HG02759 (cell line): Measurements from ENCODE around the gene PKD1L1.
"Not testable (repeated sequence)": the region's sequence is repeated elsewhere in the genome, so short reads cannot be mapped to it uniquely, and the experiment has no call there.

Source experiments
- ATAC-seq: cut with Tn5 transposase; IDR thresholded peaks from one replicate; pipeline ENCODE4 v1.9.1; 2021; ENCODE audit warnings: mild to moderate bottlenecking, moderate library complexity; ENCODE audit not compliant: unreplicated experiment

Gene PKD1L1, protein sequence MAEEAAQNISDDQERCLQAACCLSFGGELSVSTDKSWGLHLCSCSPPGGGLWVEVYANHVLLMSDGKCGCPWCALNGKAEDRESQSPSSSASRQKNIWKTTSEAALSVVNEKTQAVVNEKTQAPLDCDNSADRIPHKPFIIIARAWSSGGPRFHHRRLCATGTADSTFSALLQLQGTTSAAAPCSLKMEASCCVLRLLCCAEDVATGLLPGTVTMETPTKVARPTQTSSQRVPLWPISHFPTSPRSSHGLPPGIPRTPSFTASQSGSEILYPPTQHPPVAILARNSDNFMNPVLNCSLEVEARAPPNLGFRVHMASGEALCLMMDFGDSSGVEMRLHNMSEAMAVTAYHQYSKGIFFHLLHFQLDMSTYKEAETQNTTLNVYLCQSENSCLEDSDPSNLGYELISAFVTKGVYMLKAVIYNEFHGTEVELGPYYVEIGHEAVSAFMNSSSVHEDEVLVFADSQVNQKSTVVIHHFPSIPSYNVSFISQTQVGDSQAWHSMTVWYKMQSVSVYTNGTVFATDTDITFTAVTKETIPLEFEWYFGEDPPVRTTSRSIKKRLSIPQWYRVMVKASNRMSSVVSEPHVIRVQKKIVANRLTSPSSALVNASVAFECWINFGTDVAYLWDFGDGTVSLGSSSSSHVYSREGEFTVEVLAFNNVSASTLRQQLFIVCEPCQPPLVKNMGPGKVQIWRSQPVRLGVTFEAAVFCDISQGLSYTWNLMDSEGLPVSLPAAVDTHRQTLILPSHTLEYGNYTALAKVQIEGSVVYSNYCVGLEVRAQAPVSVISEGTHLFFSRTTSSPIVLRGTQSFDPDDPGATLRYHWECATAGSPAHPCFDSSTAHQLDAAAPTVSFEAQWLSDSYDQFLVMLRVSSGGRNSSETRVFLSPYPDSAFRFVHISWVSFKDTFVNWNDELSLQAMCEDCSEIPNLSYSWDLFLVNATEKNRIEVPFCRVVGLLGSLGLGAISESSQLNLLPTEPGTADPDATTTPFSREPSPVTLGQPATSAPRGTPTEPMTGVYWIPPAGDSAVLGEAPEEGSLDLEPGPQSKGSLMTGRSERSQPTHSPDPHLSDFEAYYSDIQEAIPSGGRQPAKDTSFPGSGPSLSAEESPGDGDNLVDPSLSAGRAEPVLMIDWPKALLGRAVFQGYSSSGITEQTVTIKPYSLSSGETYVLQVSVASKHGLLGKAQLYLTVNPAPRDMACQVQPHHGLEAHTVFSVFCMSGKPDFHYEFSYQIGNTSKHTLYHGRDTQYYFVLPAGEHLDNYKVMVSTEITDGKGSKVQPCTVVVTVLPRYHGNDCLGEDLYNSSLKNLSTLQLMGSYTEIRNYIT (N-terminal part only)

DNA sequence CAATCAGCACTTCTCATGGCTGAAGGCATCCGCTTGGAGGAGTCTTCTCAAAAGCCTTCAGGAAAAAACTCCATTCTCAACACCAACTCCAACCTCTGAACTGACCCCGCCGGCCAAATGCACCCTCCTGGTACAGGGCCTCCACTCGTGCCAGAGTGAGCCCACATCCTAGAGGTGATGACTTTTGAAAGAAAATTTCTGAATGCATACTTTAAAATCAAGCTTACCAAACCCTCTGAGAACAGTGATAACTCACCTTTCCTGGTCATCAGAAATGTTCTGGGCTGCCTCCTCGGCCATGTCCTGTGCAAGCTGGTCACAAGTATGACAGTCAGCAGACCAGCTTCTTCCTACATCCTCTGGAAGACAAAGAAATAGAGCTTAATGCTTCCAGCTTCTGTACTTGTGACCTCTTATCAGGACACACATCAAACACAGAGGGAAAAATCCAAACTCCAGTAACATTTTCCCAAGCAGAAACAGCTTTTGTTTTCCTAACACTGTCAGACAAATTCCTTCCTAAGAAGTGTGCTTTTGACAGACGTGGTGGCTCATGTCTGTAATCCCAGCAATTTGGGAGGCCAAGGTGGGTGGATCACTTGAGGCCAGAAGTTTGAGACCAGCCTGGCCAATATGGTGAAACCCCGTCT, at the start of gene PKD1L1:
PKD1L1 (minus strand) TSS at position 326 of the 650 bp plus-strand sequence; CDS start at position 300, 26 bp downstream.
- no peak for ATAC-seq

DNA sequence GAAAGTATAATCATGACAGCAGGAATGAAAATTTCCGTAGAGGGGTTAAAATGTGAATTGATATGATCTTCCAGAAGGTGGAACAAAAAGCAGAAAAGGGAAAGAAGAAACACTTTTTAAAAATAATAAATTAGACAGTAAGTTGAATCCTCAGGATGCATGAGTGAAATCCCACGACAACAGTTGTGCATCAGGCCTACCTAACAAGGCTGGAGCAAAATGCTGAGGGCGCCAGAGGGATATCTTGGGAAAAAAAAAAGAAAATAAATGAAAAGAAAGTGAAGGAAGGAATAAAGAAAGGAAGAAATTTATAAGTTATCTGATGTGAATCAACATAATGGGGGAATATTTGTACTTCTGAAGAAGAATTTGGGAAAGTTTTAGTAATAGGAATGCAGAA, 44.2 kb upstream of the PKD1L1 start:
- ATAC-seq = no peak

DNA sequence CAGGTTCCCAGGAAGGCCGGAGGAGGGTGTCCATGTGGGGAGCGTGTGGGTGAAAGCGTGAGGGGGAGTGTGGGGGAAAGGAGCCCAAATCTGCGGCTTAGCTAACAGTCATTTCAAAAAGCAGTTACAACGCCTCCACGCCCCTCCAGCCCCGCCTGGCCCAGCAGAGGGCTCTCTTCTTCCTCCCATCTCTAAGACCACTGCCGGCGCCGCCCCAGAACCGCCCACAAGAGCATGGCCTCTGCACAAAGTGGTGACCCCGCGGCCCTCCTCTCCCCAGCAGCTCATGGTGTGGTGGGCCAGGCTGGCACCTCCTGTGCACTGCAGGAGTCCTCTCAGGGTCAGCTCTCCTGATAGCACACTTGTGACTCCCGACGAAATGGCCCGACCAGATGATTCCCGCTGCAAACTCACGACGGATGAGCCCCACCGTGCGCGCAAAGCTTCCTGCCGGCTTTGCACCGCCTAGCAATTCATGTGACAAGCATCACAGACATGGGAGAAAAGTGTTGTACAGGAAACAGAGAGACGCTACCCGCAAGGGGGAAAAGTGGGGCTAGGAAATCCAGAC, 43.6 kb upstream of the PKD1L1 start:
- peak; percentile 99 for ATAC-seq

DNA sequence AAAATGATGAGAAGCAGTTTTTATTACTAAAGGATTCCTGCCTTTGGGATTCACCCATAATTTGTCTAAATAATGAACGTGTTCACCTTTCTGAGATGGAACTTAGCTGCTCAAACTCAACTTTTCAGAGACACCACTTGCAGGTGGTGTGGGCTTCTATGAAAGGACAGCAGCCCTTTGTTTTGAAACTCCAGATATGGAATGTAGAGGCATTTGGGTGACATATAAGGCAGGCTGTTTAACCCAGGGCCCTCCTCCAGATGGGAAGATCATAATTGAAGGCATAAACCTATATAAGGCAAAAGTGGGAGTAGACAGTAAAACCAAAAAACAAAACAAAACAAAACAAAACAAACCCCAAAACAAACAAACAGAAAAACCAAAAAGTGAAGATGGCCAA, 43.0 kb upstream of the PKD1L1 start:
- ATAC-seq = no peak

DNA sequence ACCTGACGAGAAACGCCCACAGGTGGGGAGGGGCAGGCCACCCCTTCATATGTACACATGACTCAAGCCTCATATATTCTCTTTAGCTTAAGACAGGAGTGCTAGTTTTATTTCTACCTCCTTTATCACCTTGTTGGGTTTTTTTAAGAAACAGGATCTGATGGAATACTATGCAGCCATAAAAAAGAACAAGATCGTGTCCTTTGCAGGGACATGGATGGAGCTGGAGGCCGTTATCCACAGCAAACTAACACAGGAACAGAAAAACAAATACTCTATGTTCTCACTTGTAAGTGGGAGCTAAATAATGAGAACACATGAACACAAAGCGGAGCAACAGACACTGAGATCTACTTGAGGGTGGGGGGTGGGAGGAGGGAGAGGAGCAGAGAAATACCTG, 42.3 kb upstream of the PKD1L1 start:
- ATAC-seq = no peak

DNA sequence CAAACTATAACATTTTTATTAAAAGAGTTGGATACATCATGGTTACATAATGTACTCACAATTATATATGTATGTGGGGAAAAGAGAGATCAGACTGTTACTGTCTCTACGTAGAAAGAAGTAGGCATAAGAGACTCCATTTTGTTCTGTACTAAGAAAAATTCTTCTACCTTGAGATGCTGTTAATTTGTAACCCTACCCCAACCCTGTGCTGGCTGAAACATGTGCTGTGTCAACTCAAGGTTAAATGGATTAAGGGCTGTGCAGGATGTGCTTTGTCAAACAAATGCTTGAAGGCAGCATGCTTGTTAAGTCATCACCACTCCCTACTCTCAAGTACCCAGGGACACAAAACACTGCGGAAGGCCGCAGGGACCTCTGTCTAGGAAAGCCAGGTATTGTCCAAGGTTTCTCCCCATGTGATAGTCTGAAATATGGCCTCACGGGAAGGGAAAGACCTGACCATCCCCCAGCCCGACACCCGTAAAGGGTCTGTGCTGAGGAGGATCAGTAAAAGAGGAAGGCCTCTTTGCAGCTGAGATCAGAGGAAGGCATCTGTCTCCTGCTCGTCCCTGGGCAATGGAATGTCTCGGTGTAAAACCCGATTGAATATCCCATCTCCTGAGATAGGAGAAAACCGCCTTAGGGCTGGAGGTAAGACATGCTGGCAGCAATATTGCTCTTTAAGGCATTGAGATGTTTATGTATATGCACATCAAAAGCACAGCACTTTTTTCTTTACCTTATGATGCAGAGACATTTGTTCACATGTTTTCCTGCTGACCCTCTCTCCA, 41.5 kb upstream of the PKD1L1 start:
- ATAC-seq = not testable (repeated sequence)

DNA sequence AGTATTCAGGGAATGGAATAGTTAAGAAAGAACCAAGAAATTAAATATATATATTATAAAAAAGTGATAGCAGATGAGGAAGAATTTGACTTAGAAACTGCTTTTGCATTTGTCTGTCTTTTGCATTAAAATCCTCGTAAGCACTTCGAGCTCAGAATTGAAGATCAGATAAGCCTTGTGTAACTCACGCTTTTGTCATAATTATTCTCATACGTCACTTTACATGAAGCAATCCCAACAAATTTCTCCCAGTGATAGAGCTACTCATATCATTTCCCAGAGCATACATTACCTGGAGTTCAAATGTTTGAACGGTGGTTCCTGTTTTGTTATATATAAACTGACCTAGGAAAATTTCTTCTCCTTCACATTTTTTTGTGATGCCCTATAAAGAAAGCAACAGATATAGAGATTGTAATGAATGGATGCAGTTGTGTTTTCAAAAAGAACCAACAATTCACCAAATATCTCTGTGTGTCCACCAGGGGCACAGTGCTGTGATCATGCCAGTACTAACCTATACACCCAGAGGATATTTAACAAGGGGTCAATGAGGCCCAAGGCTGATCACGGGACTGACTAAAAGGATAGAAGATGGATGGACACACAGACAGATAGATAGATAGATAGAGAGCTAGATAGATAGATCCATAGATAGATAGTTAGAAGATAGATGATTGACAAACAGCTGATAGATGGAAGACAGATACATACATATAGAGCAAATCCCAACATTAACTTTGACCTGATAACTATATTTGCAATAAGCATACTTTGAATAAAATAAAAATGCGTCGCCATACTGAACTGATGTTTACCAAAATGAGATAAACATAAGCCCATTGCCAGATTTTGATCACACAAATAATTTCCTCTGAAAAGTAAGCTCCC, 40.5 kb upstream of the PKD1L1 start:
- ATAC-seq = no peak

DNA sequence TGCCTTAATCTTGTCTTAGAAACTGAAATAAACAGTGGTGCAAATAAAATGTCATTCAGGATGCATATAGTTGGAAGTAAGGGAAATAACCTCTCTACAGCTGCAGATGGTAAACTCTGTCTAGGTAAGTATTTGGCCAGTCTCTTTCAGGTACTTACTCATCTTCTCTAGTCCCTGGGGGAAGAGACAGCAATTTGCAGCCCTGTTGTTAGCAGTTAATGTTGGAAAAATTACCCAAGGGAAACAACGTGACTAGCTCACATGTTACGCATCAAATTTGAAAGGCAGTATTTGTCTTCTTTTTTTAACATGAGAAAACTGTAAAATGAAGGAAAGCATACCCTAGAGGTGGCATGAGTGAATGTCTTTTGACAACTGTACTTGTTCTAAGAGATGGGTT, 34.3 kb upstream of the PKD1L1 start:
- no peak for ATAC-seq

DNA sequence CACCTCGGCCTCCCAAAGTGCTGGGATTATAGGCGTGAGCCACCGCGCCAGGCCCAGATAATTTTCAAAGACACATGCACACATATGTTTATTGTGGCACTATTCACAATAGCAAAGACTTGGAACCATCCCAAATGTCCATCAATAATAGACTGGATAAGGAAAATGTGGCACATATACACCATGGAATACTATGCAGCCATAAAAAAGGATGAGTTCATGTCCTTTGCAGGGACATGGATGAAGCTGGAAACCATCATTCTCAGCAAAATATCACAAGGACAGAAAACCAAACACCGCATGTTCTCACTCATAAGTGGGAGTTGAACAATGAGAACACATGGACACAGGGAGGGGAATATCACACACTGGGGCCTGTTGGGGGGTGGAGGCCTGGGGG, 32.4 kb upstream of the PKD1L1 start:
- not testable (repeated sequence) for ATAC-seq

DNA sequence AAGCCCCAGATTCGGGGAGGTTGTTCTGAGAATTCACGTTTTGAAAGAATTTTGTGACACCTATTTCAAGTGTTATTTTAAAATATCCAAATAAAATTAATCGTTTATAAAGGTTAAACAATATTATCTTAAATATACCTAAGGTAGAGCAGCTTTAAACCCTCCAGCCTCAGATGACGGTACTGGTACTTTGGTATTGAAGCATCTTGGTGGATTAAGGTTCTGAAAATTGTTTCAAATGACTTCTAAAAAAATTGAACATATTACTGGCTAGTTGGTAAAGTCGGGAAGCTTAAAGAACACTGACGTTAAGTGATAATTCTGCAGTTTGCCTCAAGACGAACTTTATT, 31.5 kb upstream of the PKD1L1 start:
- no peak for ATAC-seq

DNA sequence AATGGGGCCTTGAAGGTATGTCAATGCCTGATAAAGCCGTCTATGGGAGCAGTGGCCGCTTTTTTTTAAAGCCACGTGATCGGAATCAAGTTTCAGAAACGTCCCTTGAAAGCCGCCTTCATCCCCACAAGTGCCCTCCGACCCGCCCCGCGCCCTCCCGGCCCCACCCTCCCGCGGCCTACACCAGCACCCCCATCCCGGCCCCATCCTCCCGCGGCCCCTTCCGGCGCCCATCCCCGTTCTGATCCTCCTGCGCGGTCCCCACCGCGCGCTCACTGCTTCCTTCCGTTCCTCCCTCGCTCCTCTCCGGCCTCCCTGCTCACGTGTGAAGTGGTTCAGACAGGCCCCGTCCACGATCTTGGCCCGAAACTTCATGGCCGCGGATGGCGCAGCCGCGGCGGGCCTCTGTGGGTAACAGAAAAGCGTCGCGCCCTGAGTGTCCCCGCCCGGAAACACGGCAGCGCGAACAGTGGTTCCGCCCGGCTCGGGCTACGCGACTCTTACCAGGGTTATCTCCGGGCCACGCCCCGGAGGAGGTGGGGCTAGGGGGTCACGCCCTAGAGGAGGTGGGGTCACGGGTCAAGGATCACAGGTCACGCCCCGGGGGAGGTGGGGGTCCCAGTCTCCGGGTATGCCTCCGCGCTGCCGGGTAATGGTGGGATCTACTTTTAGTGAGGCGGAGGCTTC, 31.0 kb upstream of the PKD1L1 start, which contains the start of gene HUS1:
HUS1 (minus strand) TSS at position 471 of the 687 bp plus-strand sequence; CDS start at position 375, 96 bp downstream.
- peak; percentile 99 for ATAC-seq

DNA sequence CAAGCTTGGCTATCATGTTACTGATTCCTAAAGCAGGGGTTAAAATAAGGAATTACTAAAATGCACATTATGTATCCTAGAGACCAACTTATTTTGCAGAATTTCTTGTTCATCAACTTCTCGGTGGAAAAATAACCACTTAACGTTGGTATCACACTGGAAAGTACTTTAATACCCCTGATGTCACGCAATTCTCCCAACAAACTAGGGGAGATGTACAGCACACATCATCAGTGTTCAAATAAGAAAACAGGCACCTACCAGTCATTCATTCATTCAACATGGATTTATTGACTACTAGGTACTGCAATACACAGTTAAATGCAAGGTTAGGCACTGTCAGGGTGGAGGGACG, 30.5 kb upstream of the PKD1L1 start:
- ATAC-seq = no peak

DNA sequence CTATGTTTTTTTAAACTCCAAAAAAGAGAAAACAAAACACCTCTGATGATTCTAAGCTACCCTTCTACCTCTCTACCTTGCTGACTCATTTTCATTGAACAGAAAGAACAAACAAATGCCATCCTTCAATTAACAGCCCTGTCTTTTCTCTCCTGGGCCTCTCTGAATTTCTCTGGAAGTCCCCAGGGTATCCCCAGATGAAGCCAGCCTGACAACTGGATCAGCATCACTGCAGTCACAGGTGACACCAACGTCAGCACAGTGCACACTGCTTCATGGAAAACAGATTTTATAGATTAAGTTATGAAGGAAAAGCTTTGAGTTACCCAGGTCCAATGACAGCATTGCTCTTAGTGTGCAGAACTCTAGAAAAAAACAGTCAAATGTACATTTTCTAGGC, 25.5 kb upstream of the PKD1L1 start:
- no peak for ATAC-seq

DNA sequence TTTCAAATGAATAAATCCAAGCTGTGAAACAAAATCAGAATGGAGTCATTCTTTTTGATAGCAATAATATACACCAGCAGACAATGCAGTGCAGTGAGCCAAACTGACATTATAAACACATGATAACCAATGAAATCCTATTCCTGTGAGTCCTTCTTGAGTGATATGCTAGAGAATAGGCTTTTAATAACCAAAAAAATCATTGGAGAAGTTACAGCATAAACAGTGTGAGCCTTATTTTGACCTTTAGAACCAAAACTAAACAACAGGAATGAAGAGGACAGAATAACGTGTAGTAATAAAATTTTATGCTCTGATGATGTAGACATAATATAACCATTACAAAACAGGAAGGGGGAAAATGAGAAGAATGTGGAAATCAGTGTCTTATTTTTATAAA, 22.5 kb upstream of the PKD1L1 start:
- ATAC-seq = no peak

DNA sequence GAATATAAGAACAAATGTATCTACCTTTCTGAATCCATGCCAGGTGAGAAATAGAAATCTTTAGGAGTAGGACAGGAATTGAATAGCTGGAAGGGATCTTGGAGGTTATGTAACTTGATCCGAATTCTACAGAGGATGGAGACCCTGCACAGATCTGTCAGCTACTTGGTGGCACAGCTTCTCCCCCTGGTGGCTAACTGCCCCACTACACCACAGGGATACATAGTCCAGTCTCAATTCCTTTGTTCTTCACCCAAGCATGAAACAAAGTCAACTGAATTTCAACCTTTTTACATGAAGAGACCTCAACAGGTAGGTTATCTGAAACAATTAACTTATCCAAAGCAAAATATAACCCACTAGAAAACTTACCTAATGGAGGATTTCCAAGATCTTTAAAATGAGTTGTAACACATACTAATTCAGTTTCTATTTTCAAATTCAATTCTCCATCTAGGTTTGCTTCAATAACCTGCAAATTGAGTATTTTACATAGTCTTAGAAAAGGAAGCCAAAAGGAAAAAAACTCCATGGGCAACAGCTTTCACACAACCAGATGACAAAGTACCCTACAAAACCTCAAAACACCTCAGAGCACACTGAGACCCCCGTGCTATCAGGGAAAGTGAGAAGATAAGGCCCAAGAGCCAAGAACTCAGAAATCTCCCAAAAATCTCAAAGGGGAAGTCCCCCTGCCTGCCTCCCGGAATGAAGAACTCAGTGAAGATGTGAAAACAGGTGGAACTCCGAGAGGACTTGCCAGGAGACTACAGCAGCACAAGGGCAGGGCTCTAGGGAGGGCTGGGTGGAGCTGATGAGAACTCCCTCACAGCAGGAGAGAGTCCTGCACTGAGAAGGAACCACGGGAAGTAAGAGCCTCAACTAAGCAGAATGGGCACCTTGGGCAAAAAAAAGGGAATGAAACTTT, 20.8 kb upstream of the PKD1L1 start:
- ATAC-seq = peak; percentile 88

DNA sequence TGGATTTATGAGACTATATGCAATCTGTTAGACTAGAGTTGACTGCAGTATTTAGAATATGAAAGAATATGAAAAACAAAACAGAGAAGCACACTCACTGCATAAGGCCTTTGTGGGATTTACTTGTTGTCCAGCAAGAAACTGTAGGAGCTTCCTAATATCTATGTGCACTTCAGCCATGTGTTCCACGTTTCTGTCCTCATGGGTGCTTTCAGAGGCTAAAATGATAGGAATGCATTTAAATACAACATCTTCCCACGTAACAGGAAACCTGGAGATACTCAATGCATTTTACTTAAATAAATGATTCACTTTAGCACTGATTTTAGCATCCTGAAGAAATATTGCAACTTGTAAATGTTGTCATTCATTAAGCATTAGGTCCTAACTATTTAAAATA, 19.4 kb upstream of the PKD1L1 start:
- no peak for ATAC-seq

DNA sequence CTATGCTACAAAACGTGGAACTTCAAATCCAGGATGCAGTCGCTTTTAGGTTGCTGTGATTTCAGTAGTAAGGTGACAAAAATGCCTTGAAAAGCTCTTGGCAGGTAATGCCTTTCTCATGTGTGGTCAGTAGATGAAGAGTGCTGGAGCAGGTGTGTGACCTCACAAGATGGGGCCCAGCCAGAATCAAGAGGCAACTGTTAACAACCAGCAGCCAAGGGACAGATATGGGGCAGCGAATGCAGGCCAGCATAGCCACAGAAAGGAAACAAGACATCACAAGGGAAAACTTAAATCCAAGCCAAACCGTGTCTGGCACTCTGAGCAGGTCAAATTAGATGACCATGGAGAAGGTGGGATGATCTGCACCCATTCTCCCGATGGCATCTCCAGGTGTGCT, 18.9 kb upstream of the PKD1L1 start:
- ATAC-seq = no peak
